BE2C (cell line): Measurements from ENCODE around the gene VSTM4.
A peak's percentile ranks its signal among the peaks of the same experiment; 100 is the strongest.

ENCODE experiments used
- DNase-seq: peaks from one replicate; pipeline ENCODE4 v3.0.0-alpha.2; 2020
- H3K27me3 ChIP-seq: fragments of 250-450 bp; sonication (Bioruptor Pico); 2 replicates; pipeline ENCODE4 v1.5.1; 2020; ENCODE audit warnings: mild to moderate bottlenecking
- H3K36me3 ChIP-seq: fragments of 250-450 bp; sonication (Bioruptor Pico); 2 replicates; pipeline ENCODE4 v1.5.1; 2020; ENCODE audit warnings: mild to moderate bottlenecking
- H3K4me1 ChIP-seq: fragments of 250-450 bp; sonication (Bioruptor Pico); 2 replicates; pipeline ENCODE4 v1.5.1; 2020
- H3K4me3 ChIP-seq: 2 replicates; pipeline ENCODE4 v1.5.1; 2011; ENCODE audit warnings: low read depth, low read length
- H3K9me3 ChIP-seq: fragments of 250-450 bp; sonication (Bioruptor Pico); 2 replicates; pipeline ENCODE4 v1.5.1; 2020
- TF ChIP-seq, protein P1 (sequence below): IDR thresholded peaks from 2 replicates; pipeline ENCODE4 v1.5.1; 2012; ENCODE audit warnings: mild to moderate bottlenecking, low read depth, low read length

VSTM4 gene

GRCh38 chr10:49066944-49067730 is 48.2 kb downstream of the VSTM4 start:
- Histone ChIP-seq H3K36me3 (no peaks in the 10 kb centered on the region), H3K4me1 (no peaks in the 10 kb centered on the region), H3K9me3 (no peaks in the 10 kb centered on the region), H3K27me3 (no peaks in the 10 kb centered on the region), H3K4me3 (no peak overlapping the region)
- no peak for DNase-seq
- TF ChIP-seq, protein P1, sequence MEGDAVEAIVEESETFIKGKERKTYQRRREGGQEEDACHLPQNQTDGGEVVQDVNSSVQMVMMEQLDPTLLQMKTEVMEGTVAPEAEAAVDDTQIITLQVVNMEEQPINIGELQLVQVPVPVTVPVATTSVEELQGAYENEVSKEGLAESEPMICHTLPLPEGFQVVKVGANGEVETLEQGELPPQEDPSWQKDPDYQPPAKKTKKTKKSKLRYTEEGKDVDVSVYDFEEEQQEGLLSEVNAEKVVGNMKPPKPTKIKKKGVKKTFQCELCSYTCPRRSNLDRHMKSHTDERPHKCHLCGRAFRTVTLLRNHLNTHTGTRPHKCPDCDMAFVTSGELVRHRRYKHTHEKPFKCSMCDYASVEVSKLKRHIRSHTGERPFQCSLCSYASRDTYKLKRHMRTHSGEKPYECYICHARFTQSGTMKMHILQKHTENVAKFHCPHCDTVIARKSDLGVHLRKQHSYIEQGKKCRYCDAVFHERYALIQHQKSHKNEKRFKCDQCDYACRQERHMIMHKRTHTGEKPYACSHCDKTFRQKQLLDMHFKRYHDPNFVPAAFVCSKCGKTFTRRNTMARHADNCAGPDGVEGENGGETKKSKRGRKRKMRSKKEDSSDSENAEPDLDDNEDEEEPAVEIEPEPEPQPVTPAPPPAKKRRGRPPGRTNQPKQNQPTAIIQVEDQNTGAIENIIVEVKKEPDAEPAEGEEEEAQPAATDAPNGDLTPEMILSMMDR, result no peak

GRCh38 chr10:49062229-49062628 is 53.1 kb downstream of the VSTM4 start:
- H3K4me3 ChIP-seq, result no peak overlapping the region
- H3K4me1 ChIP-seq, result no peaks in the 10 kb centered on the region
- no peak for DNase-seq
- no peaks in the 10 kb centered on the region for H3K27me3 ChIP-seq
- no peaks in the 10 kb centered on the region for H3K36me3 ChIP-seq
- TF ChIP-seq, protein P1, result no peak
- no peaks in the 10 kb centered on the region for H3K9me3 ChIP-seq

- Histone ChIP-seq H3K4me3 (no peak overlapping the region), H3K27me3 (no peaks in the 10 kb centered on the region), H3K4me1 (no peaks in the 10 kb centered on the region), H3K9me3 (no peaks in the 10 kb centered on the region), H3K36me3 (no peaks in the 10 kb centered on the region)
- DNase-seq, result no peak
- TF ChIP-seq, protein P1, result no peak
Measured at GRCh38 chr10:49061667-49062066, 53.7 kb downstream of the VSTM4 start.

DNA sequence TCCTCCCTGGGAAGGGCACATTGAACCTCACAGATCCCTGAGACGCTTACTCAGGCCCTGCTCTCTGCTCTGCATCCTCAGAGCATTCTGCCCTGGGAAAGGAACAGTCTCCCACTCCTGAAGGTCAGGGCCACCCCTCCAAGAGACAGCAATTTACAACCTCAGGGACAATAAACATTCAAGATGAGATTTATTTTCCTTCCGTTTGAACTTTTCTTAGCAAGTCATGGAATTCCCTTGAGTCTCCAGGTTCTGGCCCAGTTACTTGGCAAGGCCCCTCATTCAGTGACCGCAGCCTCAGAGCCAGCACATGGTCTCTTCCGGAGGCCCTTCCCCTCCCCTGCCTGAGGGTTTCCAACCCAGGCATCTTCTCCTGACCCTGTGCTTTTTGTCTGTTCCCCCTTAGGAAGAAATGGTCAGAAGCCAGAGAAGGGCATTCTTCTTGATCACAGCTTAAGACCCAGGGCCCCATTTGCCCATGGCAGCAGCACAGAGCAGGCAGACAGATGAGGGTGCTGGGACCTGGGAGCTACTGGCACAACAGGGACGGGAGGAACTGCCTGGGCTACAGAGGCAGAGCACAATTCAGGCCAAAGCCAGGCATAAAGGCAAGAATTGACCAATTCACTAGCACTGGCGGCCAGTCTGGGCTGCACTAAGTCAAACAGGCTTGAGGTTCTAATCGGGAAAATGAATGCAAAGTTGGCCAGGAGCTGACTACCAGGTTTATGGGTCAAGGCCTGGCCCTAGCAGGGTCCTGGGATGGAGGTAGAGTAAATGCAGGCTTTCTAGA is 56.7 kb downstream of the VSTM4 start:
- no peaks in the 10 kb centered on the region for H3K27me3 ChIP-seq
- no peak overlapping the region for H3K4me3 ChIP-seq
- H3K4me1 ChIP-seq, result no peaks in the 10 kb centered on the region
- TF ChIP-seq, protein P1, result no peak
- no peaks in the 10 kb centered on the region for H3K36me3 ChIP-seq
- no peaks in the 10 kb centered on the region for H3K9me3 ChIP-seq
- no peak for DNase-seq

DNA sequence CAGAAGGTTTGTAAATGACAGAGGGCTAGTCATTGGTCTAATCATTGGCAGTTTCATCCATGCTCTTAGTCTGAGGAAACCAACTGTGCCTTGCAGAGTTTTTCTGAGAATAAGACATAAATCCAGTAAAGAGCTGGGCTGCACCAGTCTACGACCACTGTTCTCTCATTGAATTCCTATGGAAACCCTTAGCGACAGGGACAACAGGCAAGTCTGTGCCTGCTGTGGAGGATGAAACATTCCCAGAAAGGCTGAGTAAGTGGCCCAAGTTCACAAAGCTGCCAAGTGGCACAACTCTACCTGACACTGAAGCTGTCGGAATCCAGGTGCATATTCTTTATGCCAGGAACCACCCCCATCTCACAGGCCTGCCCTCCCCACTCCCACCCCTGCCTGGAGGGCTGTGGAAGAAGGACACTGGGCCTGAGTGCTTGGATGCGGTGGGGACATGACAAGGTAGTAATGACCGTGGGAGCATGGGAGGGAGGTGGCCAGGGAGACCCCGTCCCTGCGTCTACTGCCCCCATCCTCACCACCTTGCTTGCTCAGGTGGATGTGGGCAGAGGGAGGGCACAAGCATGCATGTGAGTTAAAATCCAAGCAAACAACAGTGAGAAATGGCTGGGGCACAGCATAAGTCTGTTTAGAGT is 58.0 kb downstream of the VSTM4 start:
- Histone ChIP-seq H3K4me1 (no peaks in the 10 kb centered on the region), H3K9me3 (no peaks in the 10 kb centered on the region), H3K4me3 (no peak overlapping the region), H3K27me3 (no peaks in the 10 kb centered on the region), H3K36me3 (no peaks in the 10 kb centered on the region)
- DNase-seq, result no peak
- TF ChIP-seq, protein P1, result no peak

GRCh38 chr10:49056356-49056755 is 59.0 kb downstream of the VSTM4 start:
- H3K27me3 ChIP-seq, result no peaks in the 10 kb centered on the region
- H3K9me3 ChIP-seq, result no peaks in the 10 kb centered on the region
- TF ChIP-seq, protein P1, result no peak
- H3K4me3 ChIP-seq, result no peak overlapping the region
- no peaks in the 10 kb centered on the region for H3K4me1 ChIP-seq
- peak; percentile 13 for DNase-seq
- no peaks in the 10 kb centered on the region for H3K36me3 ChIP-seq
